Liver (tissue), 3 donors: ENCODE data around the gene SULT1C4.
"Not testable (repeated sequence)": the region's sequence is repeated elsewhere in the genome, so short reads cannot be mapped to it uniquely, and the experiment has no call there.

Experiments used
- EGR1 ChIP-seq, 2 donors: IDR thresholded peaks; 2 replicates each; pipeline ENCODE4 v1.6.1; 2016 to 2018; ENCODE audit warnings: antibody characterized with exemption in 2 of 2, low read depth in 2 of 2
- GABPA ChIP-seq, 2 donors: IDR thresholded peaks in 1 of 2; conservative IDR thresholded peaks in 1 of 2; 2 replicates each; pipeline ENCODE4 v1.6.1; 2016; ENCODE audit warnings: antibody characterized with exemption in 2 of 2, mild to moderate bottlenecking in 1 of 2, moderate library complexity in 1 of 2
- TAF1 ChIP-seq: conservative IDR thresholded peaks from 2 replicates; pipeline ENCODE4 v1.6.1; 2016; ENCODE audit warnings: antibody characterized with exemption, mild to moderate bottlenecking
- YY1 ChIP-seq: IDR thresholded peaks from 2 replicates; pipeline ENCODE4 v1.6.1; 2016; ENCODE audit warnings: antibody characterized with exemption, mild to moderate bottlenecking
- TF ChIP-seq, protein P1 (sequence below): fragments of 150-350 bp; IDR thresholded peaks from 2 replicates; pipeline ENCODE4 v1.5.1; 2017; ENCODE audit warnings: improper control_type of control experiment, low read depth, low read length; ENCODE audit not compliant: missing input control
- TF ChIP-seq, protein P2 (sequence below): IDR thresholded peaks from 2 replicates; pipeline ENCODE4 v1.6.1; 2016; ENCODE audit warnings: antibody characterized with exemption
- TF ChIP-seq, protein P3 (sequence below): IDR thresholded peaks from 2 replicates; pipeline ENCODE4 v1.6.1; 2016; ENCODE audit warnings: antibody characterized with exemption, mild to moderate bottlenecking
- donor health status: healthy.
- donor health status: healthy.

DNA sequence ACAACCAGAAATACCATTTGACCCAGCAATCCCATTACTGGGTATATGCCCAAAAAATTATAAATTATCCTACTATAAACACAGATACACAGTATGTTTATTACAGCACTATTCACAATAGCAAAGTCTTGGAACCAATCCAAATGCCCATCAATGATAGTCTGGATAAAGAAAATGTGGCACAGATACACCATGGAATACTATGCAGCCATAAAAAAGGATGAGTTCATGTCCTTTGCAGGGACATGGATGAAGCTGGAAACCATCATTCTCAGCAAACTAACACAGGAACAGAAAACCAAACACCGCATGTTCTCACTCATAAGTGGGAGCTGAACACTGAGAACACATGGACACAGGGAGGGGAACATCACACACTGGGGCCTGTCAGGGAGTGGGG, 57.8 kb downstream of the SULT1C4 start:
- TF ChIP-seq, protein P1, sequence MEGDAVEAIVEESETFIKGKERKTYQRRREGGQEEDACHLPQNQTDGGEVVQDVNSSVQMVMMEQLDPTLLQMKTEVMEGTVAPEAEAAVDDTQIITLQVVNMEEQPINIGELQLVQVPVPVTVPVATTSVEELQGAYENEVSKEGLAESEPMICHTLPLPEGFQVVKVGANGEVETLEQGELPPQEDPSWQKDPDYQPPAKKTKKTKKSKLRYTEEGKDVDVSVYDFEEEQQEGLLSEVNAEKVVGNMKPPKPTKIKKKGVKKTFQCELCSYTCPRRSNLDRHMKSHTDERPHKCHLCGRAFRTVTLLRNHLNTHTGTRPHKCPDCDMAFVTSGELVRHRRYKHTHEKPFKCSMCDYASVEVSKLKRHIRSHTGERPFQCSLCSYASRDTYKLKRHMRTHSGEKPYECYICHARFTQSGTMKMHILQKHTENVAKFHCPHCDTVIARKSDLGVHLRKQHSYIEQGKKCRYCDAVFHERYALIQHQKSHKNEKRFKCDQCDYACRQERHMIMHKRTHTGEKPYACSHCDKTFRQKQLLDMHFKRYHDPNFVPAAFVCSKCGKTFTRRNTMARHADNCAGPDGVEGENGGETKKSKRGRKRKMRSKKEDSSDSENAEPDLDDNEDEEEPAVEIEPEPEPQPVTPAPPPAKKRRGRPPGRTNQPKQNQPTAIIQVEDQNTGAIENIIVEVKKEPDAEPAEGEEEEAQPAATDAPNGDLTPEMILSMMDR, result not testable (repeated sequence)
- TF ChIP-seq, protein P2, sequence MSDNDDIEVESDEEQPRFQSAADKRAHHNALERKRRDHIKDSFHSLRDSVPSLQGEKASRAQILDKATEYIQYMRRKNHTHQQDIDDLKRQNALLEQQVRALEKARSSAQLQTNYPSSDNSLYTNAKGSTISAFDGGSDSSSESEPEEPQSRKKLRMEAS, result not testable (repeated sequence)
- TF ChIP-seq, protein P3, sequence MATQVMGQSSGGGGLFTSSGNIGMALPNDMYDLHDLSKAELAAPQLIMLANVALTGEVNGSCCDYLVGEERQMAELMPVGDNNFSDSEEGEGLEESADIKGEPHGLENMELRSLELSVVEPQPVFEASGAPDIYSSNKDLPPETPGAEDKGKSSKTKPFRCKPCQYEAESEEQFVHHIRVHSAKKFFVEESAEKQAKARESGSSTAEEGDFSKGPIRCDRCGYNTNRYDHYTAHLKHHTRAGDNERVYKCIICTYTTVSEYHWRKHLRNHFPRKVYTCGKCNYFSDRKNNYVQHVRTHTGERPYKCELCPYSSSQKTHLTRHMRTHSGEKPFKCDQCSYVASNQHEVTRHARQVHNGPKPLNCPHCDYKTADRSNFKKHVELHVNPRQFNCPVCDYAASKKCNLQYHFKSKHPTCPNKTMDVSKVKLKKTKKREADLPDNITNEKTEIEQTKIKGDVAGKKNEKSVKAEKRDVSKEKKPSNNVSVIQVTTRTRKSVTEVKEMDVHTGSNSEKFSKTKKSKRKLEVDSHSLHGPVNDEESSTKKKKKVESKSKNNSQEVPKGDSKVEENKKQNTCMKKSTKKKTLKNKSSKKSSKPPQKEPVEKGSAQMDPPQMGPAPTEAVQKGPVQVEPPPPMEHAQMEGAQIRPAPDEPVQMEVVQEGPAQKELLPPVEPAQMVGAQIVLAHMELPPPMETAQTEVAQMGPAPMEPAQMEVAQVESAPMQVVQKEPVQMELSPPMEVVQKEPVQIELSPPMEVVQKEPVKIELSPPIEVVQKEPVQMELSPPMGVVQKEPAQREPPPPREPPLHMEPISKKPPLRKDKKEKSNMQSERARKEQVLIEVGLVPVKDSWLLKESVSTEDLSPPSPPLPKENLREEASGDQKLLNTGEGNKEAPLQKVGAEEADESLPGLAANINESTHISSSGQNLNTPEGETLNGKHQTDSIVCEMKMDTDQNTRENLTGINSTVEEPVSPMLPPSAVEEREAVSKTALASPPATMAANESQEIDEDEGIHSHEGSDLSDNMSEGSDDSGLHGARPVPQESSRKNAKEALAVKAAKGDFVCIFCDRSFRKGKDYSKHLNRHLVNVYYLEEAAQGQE, result not testable (repeated sequence)
- not testable (repeated sequence) for TF ChIP-seq GABPA (IDR thresholded peaks at IDR 0.05 in 1 of 2, conservative IDR thresholded peaks at IDR 0.05 in 1 of 2); YY1; EGR1 (IDR thresholded peaks at IDR 0.05; ENCODE audit: low read depth in 2 of 2); TAF1
